ENCODE data around the gene PBXIP1. TPM values are rescaled to one million over a fixed set of nuclear protein-coding genes. Genes with fewer than 3 reads are reported as not detected.
"Not testable (repeated sequence)": the region's sequence is repeated elsewhere in the genome, so short reads cannot be mapped to it uniquely, and the experiment has no call there.

Gene PBXIP1
- total RNA-seq, 2 donors from 2014 or later, result 28.9 to 40.7 TPM

GRCh38 chr1:154998818-154999570 is 43.1 kb upstream of the PBXIP1 start:
- Mint-ChIP-seq H3K27ac (peak overlapping the region; percentile 70 to 94), H3K4me3 (peak overlapping the region; percentile 83), H3K9me3 (no peaks in the 10 kb centered on the region), H3K27me3 (no peaks in the 10 kb centered on the region), H3K4me1 (ENCODE audit: low read depth in 2 of 2) (peaks cover 23 to 24% of the 10 kb centered on the region in 2 donors), H3K36me3 (no peaks in the 10 kb centered on the region)
- ATAC-seq (no peak), DNase-seq (ENCODE audit: low spot score) (peak; percentile 79)

GRCh38 chr1:154998201-154998780 is 42.4 kb upstream of the PBXIP1 start:
- Mint-ChIP-seq H3K36me3 (no peaks in the 10 kb centered on the region), H3K9me3 (no peaks in the 10 kb centered on the region), H3K27ac (peak overlapping the region in 1 of 2 donors; percentile 94), H3K4me1 (ENCODE audit: low read depth in 2 of 2) (peaks cover 19 to 24% of the 10 kb centered on the region in 2 donors), H3K27me3 (no peaks in the 10 kb centered on the region), H3K4me3 (peak overlapping the region; percentile 38)
- DNase-seq (ENCODE audit: low spot score) (no peak), ATAC-seq (no peak)

GRCh38 chr1:154996966-154997701 is 41.2 kb upstream of the PBXIP1 start:
- no peaks in the 10 kb centered on the region for H3K36me3 Mint-ChIP-seq
- ATAC-seq (no peak), DNase-seq (ENCODE audit: low spot score) (no peak)
- H3K27ac Mint-ChIP-seq, result no peak overlapping the region
- H3K4me1 Mint-ChIP-seq (ENCODE audit: low read depth in 2 of 2), result peaks cover 18 to 24% of the 10 kb centered on the region in 2 donors
- H3K9me3 Mint-ChIP-seq, result no peaks in the 10 kb centered on the region
- H3K4me3 Mint-ChIP-seq, result no peak overlapping the region
- no peaks in the 10 kb centered on the region for H3K27me3 Mint-ChIP-seq

- Mint-ChIP-seq H3K4me1 (ENCODE audit: low read depth in 2 of 2) (peaks cover 18 to 24% of the 10 kb centered on the region in 2 donors), H3K27ac (peak overlapping the region in 1 of 2 donors; percentile 33)
- H3K4me3 Mint-ChIP-seq; DNase-seq (ENCODE audit: low spot score); H3K36me3 Mint-ChIP-seq; H3K27me3 Mint-ChIP-seq; H3K9me3 Mint-ChIP-seq; ATAC-seq: not testable (repeated sequence)
These were observed 39.5 kb upstream of the PBXIP1 start for GRCh38 chr1:154995301-154995983.

GRCh38 chr1:154994591-154994990 is 38.7 kb upstream of the PBXIP1 start:
- Mint-ChIP-seq H3K4me3 (no peak overlapping the region), H3K4me1 (ENCODE audit: low read depth in 2 of 2) (peaks cover 13 to 16% of the 10 kb centered on the region in 2 donors), H3K9me3 (no peaks in the 10 kb centered on the region), H3K27me3 (no peaks in the 10 kb centered on the region), H3K27ac (peak overlapping the region in 1 of 2 donors; percentile 33), H3K36me3 (no peaks in the 10 kb centered on the region)
- no peak for DNase-seq (ENCODE audit: low spot score)
- ATAC-seq, result no peak

- no peak for ATAC-seq
- no peak overlapping the region for H3K4me3 Mint-ChIP-seq
- H3K9me3 Mint-ChIP-seq, result no peaks in the 10 kb centered on the region
- no peak for DNase-seq (ENCODE audit: low spot score)
- H3K27me3 Mint-ChIP-seq, result no peaks in the 10 kb centered on the region
- no peaks in the 10 kb centered on the region for H3K36me3 Mint-ChIP-seq
- peak overlapping the region in 1 of 2 donors; percentile 18 for H3K27ac Mint-ChIP-seq
- H3K4me1 Mint-ChIP-seq (ENCODE audit: low read depth in 2 of 2), result peaks cover 15 to 16% of the 10 kb centered on the region in 2 donors
These were observed 38.3 kb upstream of the PBXIP1 start for GRCh38 chr1:154994269-154994587.

- Mint-ChIP-seq H3K27ac (peak within 1 kb of the TSS in 1 of 2 donors; percentile 18), H3K9me3 (no peaks in the 10 kb centered on the region), H3K4me3 (no peak within 1 kb of the TSS), H3K27me3 (no peaks in the 10 kb centered on the region), H3K36me3 (no peaks in the 10 kb centered on the region), H3K4me1 (ENCODE audit: low read depth in 2 of 2) (peaks cover 10 to 15% of the 10 kb centered on the region in 2 donors)
- DNase-seq (ENCODE audit: low spot score), result no peak
- no peak for ATAC-seq
These were observed 37.8 kb upstream of the PBXIP1 start, which contains the start of gene LENEP for GRCh38 chr1:154993572-154994268. TSS of gene LENEP (plus strand) at chr1:154993586. CDS start at chr1:154993608, 22 bp downstream.

- H3K27me3 Mint-ChIP-seq, result no peaks in the 10 kb centered on the region
- DNase-seq (ENCODE audit: low spot score) (no peak), ATAC-seq (no peak)
- no peak overlapping the region for H3K27ac Mint-ChIP-seq
- no peaks in the 10 kb centered on the region for H3K36me3 Mint-ChIP-seq
- H3K9me3 Mint-ChIP-seq, result no peaks in the 10 kb centered on the region
- H3K4me3 Mint-ChIP-seq, result no peak overlapping the region
- peaks cover 5 to 15% of the 10 kb centered on the region in 2 donors for H3K4me1 Mint-ChIP-seq (ENCODE audit: low read depth in 2 of 2)
These were observed 37.0 kb upstream of the PBXIP1 start for GRCh38 chr1:154992721-154993571.

GRCh38 chr1:154990276-154990675 is 34.4 kb upstream of the PBXIP1 start:
- no peaks in the 10 kb centered on the region for H3K9me3 Mint-ChIP-seq
- no peak overlapping the region for H3K27ac Mint-ChIP-seq
- DNase-seq (ENCODE audit: low spot score), result no peak
- no peak overlapping the region for H3K4me3 Mint-ChIP-seq
- H3K27me3 Mint-ChIP-seq, result no peaks in the 10 kb centered on the region
- no peak for ATAC-seq
- H3K36me3 Mint-ChIP-seq, result no peaks in the 10 kb centered on the region
- peaks cover 0 to 12% of the 10 kb centered on the region in 2 donors for H3K4me1 Mint-ChIP-seq (ENCODE audit: low read depth in 2 of 2)

- no peaks in the 10 kb centered on the region for H3K36me3 Mint-ChIP-seq
- no peak overlapping the region for H3K4me3 Mint-ChIP-seq
- H3K9me3 Mint-ChIP-seq, result no peaks in the 10 kb centered on the region
- H3K27me3 Mint-ChIP-seq, result no peaks in the 10 kb centered on the region
- ATAC-seq (no peak), DNase-seq (ENCODE audit: low spot score) (no peak)
- peaks cover under 1 to 12% of the 10 kb centered on the region in 2 donors for H3K4me1 Mint-ChIP-seq (ENCODE audit: low read depth in 2 of 2)
- no peak overlapping the region for H3K27ac Mint-ChIP-seq
These were observed 33.4 kb upstream of the PBXIP1 start for GRCh38 chr1:154989195-154989860.

- H3K27ac Mint-ChIP-seq, result no peak overlapping the region
- H3K36me3 Mint-ChIP-seq, result no peaks in the 10 kb centered on the region
- H3K4me3 Mint-ChIP-seq, result no peak overlapping the region
- no peaks in the 10 kb centered on the region for H3K9me3 Mint-ChIP-seq
- ATAC-seq (no peak), DNase-seq (ENCODE audit: low spot score) (no peak)
- no peaks in the 10 kb centered on the region for H3K27me3 Mint-ChIP-seq
- peaks cover 5 to 12% of the 10 kb centered on the region in 2 donors for H3K4me1 Mint-ChIP-seq (ENCODE audit: low read depth in 2 of 2)
These were observed 32.4 kb upstream of the PBXIP1 start for GRCh38 chr1:154988058-154988954.
